DMS 273 (cell line): ENCODE results near the gene SSTR1.

Experiments
- DNase-seq: peaks from one replicate; lab custom pipeline; 2025; ENCODE audit not compliant: unreplicated experiment; lab: John Stamatoyannopoulos, UW

Gene SSTR1

GRCh38 chr14:38202444-38203191 is 5.1 kb upstream of the SSTR1 start:
- no peak for DNase-seq

- peak; percentile 74 for DNase-seq
Measured at GRCh38 chr14:38203929-38204718, 3.6 kb upstream of the SSTR1 start.

GRCh38 chr14:38204719-38205115 is 3.0 kb upstream of the SSTR1 start:
- no peak for DNase-seq

- DNase-seq = no peak
Measured at GRCh38 chr14:38205119-38205813, 2.4 kb upstream of the SSTR1 start.

- DNase-seq = no peak
Measured at GRCh38 chr14:38205949-38206665, 1.6 kb upstream of the SSTR1 start.

- no peak for DNase-seq
Measured at GRCh38 chr14:38206689-38207376, 871 bp upstream of the SSTR1 start.

- no peak for DNase-seq
Measured at GRCh38 chr14:38207377-38207735, 348 bp upstream of the SSTR1 start.

DNA sequence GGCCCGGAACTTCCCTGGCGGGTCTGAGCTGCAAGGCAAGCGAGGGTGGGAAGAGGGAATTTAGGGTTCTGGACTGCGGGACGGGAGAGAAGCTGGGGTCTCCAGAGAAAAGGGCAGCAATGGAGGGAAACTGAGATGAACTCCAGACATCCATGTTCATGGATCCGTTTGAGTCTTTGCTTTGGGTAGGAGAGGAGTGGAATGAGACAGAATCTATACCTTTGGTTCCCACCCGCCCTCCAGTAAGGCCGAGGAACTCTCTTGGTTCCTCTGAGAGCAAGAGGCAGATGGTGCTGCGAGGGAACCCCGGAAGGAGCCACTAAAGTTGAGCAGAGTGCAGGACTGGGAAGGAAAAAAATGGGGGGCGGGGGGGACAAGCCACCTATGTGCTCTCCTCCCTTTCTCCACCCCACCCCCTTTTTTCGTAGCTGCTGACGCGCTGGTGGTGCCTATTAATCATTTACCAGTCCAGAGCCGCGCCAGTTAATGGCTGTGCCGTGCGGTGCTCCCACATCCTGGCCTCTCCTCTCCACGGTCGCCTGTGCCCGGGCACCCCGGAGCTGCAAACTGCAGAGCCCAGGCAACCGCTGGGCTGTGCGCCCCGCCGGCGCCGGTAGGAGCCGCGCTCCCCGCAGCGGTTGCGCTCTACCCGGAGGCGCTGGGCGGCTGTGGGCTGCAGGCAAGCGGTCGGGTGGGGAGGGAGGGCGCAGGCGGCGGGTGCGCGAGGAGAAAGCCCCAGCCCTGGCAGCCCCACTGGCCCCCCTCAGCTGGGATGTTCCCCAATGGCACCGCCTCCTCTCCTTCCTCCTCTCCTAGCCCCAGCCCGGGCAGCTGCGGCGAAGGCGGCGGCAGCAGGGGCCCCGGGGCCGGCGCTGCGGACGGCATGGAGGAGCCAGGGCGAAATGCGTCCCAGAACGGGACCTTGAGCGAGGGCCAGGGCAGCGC is 1.2 kb downstream of the SSTR1 start:
- peak; percentile 85 for DNase-seq

GRCh38 chr14:38209572-38210557 is 2.2 kb downstream of the SSTR1 start:
- no peak for DNase-seq

DNA sequence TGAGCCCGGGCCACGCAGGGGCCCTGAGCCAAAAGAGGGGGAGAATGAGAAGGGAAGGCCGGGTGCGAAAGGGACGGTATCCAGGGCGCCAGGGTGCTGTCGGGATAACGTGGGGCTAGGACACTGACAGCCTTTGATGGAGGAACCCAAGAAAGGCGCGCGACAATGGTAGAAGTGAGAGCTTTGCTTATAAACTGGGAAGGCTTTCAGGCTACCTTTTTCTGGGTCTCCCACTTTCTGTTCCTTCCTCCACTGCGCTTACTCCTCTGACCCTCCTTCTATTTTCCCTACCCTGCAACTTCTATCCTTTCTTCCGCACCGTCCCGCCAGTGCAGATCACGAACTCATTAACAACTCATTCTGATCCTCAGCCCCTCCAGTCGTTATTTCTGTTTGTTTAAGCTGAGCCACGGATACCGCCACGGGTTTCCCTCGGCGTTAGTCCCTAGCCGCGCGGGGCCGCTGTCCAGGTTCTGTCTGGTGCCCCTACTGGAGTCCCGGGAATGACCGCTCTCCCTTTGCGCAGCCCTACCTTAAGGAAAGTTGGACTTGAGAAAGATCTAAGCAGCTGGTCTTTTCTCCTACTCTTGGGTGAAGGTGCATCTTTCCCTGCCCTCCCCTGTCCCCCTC is 3.0 kb downstream of the SSTR1 start:
- DNase-seq = no peak

- no peak for DNase-seq
Measured at GRCh38 chr14:38211255-38211735, 3.6 kb downstream of the SSTR1 start.

DNA sequence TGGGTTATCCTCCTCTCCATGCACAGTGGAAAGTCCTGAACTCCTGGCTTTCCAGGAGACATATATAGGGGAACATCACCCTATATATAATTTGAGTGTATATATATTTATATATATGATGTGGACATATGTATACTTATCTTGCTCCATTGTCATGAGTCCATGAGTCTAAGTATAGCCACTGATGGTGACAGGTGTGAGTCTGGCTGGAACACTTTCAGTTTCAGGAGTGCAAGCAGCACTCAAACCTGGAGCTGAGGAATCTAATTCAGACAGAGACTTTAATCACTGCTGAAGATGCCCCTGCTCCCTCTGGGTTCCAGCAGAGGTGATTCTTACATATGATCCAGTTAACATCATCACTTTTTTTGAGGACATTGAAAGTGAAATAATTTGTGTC is 4.4 kb downstream of the SSTR1 start:
- no peak for DNase-seq

- no peak for DNase-seq
Measured at GRCh38 chr14:38213001-38213400, 5.3 kb downstream of the SSTR1 start.

- DNase-seq = no peak
Measured at GRCh38 chr14:38217553-38217952, 9.8 kb downstream of the SSTR1 start.

DNA sequence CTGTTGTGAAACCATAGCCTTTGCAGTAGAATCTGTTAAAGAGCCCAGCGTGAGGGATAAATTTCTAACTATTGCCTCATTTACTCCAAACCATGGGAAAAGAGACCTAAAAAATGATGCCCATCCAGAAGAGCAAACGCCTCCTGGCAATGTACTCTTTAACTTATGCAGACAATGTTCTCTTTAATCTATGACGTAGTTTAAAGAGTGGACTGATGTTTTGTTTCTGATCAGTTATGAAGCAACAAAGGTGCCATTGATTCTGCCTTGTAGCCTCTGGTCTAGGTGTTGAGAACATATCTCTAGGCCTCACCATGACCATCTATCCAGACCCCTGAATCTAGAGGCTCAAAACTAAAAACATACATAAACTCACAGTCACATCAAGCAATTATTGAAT is 13.4 kb downstream of the SSTR1 start:
- no peak for DNase-seq

- no peak for DNase-seq
Measured at GRCh38 chr14:38224338-38224737, 16.6 kb downstream of the SSTR1 start.

DNA sequence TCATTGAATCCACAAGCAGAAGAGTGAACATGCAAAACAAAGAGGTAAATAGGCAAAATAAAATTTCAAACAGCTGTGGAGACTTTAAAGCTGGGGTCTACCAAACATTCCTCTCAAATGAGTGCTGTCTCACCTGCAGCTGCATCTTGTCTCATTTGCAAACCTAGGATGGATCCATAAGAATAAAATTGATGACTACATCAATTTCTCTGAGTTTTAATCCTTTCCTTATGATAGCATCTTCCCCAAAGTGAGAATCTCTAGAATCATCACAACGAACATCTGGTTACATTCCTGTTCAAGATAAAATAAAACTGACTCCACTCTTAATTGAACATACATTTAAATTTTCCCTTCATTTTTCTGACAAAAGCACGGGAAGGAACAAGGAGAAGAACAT is 18.2 kb downstream of the SSTR1 start:
- DNase-seq = no peak

GRCh38 chr14:38226366-38226765 is 18.7 kb downstream of the SSTR1 start:
- DNase-seq = no peak
